GM13976 (cell line): ENCODE results near the gene EDEM1.

Source experiments
- DNase-seq: peaks from one replicate; pipeline ENCODE4 v3.0.0; 2012; ENCODE audit warnings: low spot score
- in situ Hi-C: fragments of 300-500 bp; cut with MboI; formaldehyde crosslinking; loops from one replicate; pipeline ENCODE4 v1.12.0; 2022; ENCODE audit warnings: low sequenced_read_pairs, mixed read lengths, inconsistent platforms; ENCODE audit not compliant: unreplicated experiment
- TF ChIP-seq, protein P1 (sequence below): IDR thresholded peaks from 2 replicates; pipeline ENCODE4 v1.5.1; 2012; ENCODE audit warnings: borderline replicate concordance, mild to moderate bottlenecking; ENCODE audit not compliant: insufficient read depth; ENCODE audit errors: extremely low read depth, missing control alignments, control extremely low read depth

EDEM1 gene

DNA sequence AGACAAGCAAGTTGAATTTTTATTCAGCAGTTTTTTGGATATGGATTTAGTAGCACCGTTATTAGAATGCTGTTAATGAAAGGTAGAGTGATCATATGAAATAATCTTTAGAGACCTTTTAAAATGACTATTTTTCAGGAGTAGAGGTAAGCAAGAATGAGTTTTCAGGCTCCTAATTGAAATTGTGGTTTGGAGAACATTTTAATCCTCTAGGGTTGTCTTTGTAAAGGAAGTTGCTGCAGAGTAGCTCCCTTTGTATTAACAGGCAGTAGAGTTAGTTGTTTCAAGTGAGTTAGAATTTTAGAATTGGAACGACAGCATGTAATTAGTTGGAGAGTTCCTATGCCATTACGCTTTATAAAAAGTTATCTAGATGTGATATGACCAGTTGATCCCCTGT lies 27.2 kb upstream of the EDEM1 start:
- TF ChIP-seq, protein P1, sequence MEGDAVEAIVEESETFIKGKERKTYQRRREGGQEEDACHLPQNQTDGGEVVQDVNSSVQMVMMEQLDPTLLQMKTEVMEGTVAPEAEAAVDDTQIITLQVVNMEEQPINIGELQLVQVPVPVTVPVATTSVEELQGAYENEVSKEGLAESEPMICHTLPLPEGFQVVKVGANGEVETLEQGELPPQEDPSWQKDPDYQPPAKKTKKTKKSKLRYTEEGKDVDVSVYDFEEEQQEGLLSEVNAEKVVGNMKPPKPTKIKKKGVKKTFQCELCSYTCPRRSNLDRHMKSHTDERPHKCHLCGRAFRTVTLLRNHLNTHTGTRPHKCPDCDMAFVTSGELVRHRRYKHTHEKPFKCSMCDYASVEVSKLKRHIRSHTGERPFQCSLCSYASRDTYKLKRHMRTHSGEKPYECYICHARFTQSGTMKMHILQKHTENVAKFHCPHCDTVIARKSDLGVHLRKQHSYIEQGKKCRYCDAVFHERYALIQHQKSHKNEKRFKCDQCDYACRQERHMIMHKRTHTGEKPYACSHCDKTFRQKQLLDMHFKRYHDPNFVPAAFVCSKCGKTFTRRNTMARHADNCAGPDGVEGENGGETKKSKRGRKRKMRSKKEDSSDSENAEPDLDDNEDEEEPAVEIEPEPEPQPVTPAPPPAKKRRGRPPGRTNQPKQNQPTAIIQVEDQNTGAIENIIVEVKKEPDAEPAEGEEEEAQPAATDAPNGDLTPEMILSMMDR, result no peak
- in situ Hi-C loops, result no loop called here
- DNase-seq, result no peak

DNA sequence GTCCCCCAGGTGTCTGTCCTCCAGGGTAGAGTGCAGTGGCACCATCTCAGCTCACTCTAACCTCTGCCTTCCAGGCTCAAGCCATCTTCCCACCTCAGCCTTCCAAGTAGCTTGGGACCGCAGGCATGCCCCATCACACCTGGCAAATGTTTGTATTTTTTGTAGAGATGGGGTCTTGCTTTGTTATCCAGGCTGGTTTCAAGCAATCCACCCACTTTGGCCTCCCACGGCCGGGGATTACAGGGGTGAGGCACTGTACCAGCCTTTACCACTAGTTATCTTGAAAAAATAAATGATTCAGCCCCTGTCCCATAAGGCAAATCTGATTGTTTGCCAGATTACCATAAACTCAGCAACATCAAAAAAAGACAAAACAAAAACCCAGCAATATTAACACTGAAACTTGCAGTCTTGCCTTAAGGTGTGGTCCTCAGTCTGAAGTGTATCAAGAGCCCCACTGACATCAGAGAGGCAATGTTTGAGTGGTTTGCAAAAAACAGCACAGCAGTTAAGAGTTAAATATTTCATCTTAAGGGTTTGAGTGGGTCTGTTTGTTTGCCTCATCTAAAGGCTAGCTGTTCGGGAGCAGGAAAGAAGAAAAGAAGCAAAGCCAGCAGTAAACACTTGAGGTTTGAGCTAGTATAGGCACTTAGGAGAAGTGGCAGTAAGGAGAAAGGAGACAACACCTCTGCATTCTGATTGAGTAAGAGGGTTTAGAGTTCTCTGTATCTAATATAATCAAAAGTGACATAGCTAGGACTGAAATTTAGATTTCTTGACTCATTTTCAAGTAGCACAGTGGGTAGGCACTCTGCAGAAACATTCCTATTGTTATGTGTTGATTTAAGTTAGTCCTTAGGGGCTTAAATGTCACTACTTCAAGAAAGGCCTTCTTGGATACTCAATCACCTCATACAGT lies 26.3 kb upstream of the EDEM1 start:
- TF ChIP-seq, protein P1, result no peak
- no peak for DNase-seq
- in situ Hi-C loops, result no loop called here

DNA sequence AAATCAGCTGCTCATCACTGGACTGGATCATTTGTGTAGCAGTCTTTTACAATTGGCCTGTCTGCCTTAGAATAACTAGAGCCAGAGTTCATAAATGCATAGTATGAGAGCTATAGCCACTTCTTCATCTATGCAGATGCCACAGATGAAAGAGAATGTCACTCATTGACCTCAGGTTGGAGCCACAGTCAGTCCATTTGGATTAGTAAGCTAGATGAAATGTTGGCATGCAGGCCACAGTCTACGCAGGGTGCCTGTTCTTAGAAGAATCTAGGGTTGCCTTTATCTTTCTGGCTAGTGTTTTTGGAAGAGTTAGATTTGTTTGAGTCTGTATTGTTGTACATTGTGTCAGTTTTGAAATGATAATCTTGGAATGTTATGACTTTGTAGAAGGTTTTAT lies 25.4 kb upstream of the EDEM1 start:
- DNase-seq, result no peak
- TF ChIP-seq, protein P1, result no peak
- in situ Hi-C loops, result no loop called here

DNA sequence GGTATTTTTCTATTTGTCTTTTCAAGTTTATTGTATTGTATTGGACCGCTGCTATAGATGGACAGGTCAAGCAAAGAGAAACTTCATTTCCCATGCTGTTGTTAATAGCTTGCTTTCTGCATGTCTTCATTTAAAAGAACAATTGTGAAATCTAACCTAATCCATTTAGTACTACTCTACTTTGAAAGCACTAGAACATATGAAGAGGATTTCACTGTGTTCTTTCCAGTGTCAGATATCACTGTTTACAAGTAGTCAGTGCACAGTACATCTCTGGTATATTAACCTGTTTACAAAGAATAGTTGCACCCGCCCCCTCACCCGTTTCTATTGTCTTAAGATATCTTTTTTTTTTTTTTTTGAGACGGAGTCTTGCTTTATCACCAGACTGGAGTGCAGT lies 21.8 kb upstream of the EDEM1 start:
- DNase-seq, result no peak
- in situ Hi-C loops, result no loop called here
- TF ChIP-seq, protein P1, result no peak

DNA sequence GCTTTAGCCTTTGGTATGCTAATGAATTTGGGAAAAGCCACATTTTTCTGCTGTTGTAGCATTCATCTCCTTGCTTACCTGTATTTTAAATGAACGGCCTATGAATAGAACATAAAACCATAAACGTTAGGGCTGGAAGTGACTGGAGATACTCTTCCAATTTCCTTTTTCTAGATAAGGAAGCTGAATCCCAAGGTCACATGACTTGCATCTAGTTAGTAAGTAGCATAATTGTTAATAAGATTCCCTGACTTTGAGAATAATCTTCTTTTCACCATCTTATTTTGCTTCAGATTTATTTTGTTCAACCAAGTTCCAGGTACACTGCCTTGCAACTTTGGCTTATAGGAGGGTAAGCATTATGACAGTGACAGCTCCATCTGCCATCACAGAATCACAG lies 20.7 kb upstream of the EDEM1 start:
- TF ChIP-seq, protein P1, result no peak
- DNase-seq, result no peak
- in situ Hi-C loops, result no loop called here

DNA sequence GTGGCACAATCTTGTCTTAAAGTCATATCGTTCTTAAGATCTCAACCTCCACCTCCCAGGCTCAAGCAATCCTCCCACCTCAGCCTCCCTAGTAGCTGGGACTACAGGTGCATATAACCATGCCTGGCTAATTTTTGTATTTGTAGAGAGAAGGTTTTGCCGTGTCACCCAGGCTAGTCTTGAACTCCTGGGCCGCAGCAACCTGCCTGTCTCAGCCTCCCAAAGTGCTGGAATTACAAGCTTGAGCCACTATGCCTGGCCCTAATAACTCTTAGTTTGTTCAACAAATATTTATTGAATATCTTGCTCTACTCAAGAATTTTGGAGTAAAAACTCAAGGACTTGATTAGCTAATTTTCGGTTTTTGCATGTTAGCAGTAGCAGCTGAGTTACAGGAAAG lies 19.4 kb upstream of the EDEM1 start:
- in situ Hi-C loops, result no loop called here
- TF ChIP-seq, protein P1, result no peak
- DNase-seq, result no peak
